Caki2 (cell line): ENCODE results near the gene FAM120B. TPM values are rescaled to one million over a fixed set of nuclear protein-coding genes. Genes with fewer than 3 reads are reported as not detected.
"Not testable (repeated sequence)": the region's sequence is repeated elsewhere in the genome, so short reads cannot be mapped to it uniquely, and the experiment has no call there.

ENCODE experiments used
- DNase-seq: peaks from one replicate; pipeline ENCODE4 v3.0.0-alpha.2; 2015; ENCODE audit warnings: low read depth
- in situ Hi-C: cut with HindIII; loops from 2 replicates; pipeline ENCODE4 v1.10.0; 2016; ENCODE audit warnings: low sequenced_read_pairs, low pct_unique_long_range_greater_than_20kb, mixed read lengths
- total RNA-seq: library from RNA; depleted of rRNA; stranded (reverse); fragments of >200 nt; shearing (Covaris generic); gene quantifications from 2 replicates; pipeline ENCODE4 v1.2.3, GENCODE V29; 2014; ENCODE audit warnings: low replicate concordance

Gene FAM120B
- total RNA-seq, 1 experiment from 2014 or later: 10.1 TPM

DNA sequence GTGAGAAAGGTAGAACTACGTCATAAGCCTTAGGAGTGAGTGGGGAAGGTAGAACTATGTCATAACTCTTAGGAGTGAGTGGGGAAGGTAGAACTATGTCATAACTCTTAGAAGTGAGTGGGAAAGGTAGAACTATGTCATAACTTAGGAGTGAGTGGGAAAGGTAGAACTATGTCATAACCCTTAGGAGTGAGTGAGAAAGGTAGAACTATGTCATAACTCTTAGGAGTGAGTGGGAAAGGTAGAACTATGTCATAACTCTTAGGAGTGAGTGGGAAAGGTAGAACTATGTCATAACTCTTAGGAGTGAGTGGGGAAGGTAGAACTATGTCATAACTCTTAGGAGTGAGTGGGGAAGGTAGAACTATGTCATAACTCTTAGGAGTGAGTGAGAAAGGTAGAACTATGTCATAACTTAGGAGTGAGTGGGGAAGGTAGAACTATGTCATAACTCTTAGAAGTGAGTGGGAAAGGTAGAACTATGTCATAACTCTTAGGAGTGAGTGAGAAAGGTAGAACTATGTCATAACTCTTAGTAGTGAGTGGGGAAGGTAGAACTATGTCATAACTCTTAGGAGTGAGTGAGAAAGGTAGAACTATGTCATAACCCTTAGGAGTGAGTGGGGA lies 92.3 kb downstream of the FAM120B start:
- DNase-seq, in situ Hi-C loops: not testable (repeated sequence)

GRCh38 chr6:170399955-170400558 lies 93.5 kb downstream of the FAM120B start:
- in situ Hi-C loops, DNase-seq: not testable (repeated sequence)

DNA sequence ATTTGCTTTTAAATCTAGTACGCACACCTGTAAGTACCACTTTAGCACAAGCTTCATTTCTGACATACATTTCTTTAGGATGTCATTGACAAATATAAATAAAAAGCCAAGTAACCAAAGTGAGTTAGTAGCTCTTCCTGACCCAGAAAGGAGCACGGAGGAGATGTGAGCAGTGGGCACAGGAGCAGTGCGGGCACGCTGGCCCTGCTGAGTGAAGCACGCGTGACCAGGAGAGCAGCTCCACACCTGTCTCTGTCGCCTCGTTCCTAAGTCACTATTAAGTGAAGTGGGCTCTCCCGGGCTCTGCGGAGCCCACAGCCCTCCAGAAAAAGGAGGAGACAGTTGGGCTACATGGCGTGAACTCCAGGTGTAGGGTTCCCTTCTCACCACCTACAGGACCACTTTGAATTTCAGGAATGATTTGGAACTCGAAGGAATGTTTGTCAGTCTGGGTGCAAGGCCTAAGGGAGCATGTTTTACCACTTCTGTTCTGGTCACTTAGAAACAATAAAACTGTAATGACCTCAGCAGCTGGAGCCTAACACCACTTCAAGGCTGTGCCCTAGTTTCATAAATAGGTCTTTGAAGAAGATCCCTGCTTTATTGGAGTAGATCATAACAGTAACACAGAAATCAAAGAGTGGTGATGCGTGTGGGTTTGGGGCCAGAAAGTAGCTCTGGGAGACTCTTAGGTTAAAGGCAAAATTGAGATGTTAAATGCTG lies 95.9 kb downstream of the FAM120B start:
- DNase-seq: no peak
- in situ Hi-C loops: no loop called here

GRCh38 chr6:170403451-170403850 lies 96.9 kb downstream of the FAM120B start:
- no peak for DNase-seq
- in situ Hi-C loops: no loop called here

GRCh38 chr6:170404036-170404435 lies 97.5 kb downstream of the FAM120B start:
- in situ Hi-C loops: no loop called here
- DNase-seq: no peak

GRCh38 chr6:170404697-170405096 lies 98.1 kb downstream of the FAM120B start:
- DNase-seq: no peak
- in situ Hi-C loops: no loop called here

DNA sequence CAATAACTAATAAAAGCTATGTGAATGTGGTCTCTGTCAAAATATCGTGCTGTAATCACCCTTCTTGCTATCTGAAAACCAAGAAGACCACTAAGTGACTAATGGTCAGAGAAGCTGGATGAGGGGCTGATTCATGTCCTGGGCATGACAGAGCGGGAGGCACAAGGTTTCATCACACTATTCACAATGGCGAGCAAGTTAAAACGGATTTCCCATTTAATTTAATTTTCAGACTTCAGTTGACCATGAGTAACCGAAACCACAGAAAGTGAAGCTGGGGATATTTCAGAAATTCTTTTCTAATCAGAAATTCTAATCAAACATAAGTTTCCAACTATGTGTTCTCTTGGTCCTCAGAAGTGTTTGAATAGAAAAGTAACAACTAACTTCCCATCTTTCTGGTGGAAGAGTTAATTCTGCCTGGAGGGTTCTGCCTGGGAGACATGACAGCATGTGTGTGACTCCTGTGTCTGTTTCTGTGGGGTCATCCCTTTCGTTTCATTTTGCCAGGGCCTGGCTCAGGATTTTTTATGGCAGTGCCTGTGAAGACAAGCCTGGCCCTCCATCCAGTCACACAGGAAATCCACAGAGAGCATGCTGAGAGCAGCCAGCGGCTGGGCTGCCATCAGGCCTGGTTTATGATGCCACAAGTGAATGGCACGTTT lies 98.9 kb downstream of the FAM120B start:
- in situ Hi-C loops: no loop called here
- DNase-seq: no peak

GRCh38 chr6:170407200-170407599 lies 100.6 kb downstream of the FAM120B start:
- in situ Hi-C loops: no loop called here

DNA sequence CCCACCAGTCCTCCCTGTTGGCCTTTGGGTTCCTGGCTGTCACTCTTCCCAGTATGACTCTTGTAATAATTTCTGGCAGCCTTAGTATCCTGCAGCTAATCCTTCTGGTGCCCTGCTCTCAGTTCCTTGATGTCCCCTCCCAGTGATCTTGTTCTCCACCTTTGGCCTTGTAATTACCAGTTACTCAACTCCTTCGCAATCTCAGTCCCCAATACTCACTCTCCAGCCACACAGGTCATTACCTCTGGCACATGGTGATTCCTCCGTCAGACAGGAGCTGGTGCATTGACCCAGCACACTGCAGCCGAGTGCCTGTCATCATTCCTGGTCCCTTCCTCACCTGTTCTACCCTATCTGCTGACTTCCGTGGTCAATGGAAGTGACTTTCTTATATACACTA lies 101.4 kb downstream of the FAM120B start:
- no peak for DNase-seq
- in situ Hi-C loops: no loop called here

More at GRCh38 chr6:170407200-170407599, 100.6 kb downstream of the FAM120B start:
- DNase-seq: no peak

- DNase-seq, in situ Hi-C loops: not testable (repeated sequence)
Observed at GRCh38 chr6:170409746-170410145, 103.2 kb downstream of the FAM120B start.

DNA sequence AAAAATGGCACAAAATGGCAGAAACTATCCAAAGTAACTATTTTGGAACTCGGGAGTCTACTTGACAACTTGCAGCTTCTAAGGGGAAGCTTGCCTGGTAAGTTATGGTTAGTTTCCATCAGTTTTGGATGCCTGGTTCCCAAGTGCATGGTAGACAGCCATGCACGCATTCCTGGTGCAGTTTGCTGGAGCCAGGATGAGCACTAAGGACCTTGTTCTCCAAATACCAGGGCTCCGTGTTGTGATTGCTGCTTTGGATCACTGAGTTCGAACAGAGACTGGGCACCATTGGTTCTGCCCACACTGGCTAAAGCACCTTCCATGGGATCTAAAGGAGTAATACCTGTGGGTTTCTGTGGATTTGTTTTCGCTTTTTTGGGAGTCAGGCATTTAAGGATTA lies 103.7 kb downstream of the FAM120B start:
- DNase-seq: no peak
- in situ Hi-C loops: no loop called here

- no peak for DNase-seq
- in situ Hi-C loops: no loop called here
Observed at GRCh38 chr6:170415318-170415717, 108.8 kb downstream of the FAM120B start.

GRCh38 chr6:170416303-170416702 lies 109.7 kb downstream of the FAM120B start:
- in situ Hi-C loops: no loop called here
- DNase-seq: no peak

- in situ Hi-C loops: no loop called here
- no peak for DNase-seq
Observed at GRCh38 chr6:170416959-170417606, 110.5 kb downstream of the FAM120B start.

GRCh38 chr6:170417881-170418280 lies 111.3 kb downstream of the FAM120B start:
- in situ Hi-C loops: no loop called here
- DNase-seq: no peak

GRCh38 chr6:170420283-170420682 lies 113.7 kb downstream of the FAM120B start:
- in situ Hi-C loops: no loop called here
- DNase-seq: no peak

GRCh38 chr6:170420791-170421776 lies 114.5 kb downstream of the FAM120B start:
- no peak for DNase-seq
- in situ Hi-C loops: no loop called here
